ENCODE data around the gene B3GNT8.

- TF ChIP-seq CTCF (IDR thresholded peaks at IDR 0.05): no peak
- TF ChIP-seq POLR2A (IDR thresholded peaks at IDR 0.05): no peak
These were observed 30.1 kb upstream of the B3GNT8 start for GRCh38 chr19:41457241-41457640.

Measured in body of pancreas (tissue), 4 donors.